Measurements from ENCODE around the gene NFIX. TPM values are rescaled to one million over a fixed set of nuclear protein-coding genes. Genes with fewer than 3 reads are reported as not detected.
A peak's percentile ranks its signal among the peaks of the same experiment; 100 is the strongest.

NFIX gene
- total and polyA plus RNA-seq, 2 experiments from 2014 or later = 0.06 to 0.14 TPM

- TF ChIP-seq ETS1 (IDR thresholded peaks at IDR 0.05) (no peak), ZNF114 (CRISPR knock-in tag; IDR thresholded peaks at IDR 0.05) (no peak), CTCF (conservative IDR thresholded peaks at IDR 0.05; ENCODE audit: low read depth in 2 of 2) (no peak; a peak in 1 of 4 replicates), EZH2 (IDR thresholded peaks at IDR 0.05; ENCODE audit: low read depth, unreplicated experiment) (no peak), EZH2phosphoT487 (IDR thresholded peaks at IDR 0.05; ENCODE audit: unreplicated experiment) (no peak), POLR2AphosphoS5 (IDR thresholded peaks at IDR 0.05; ENCODE audit: low read depth) (no peak), STAT1 (IDR thresholded peaks at IDR 0.05; ENCODE audit: unreplicated experiment) (no peak), JUNB (IDR thresholded peaks at IDR 0.05; ENCODE audit: unreplicated experiment) (no peak), CREB1 (CRISPR knock-in tag; IDR thresholded peaks at IDR 0.05; ENCODE audit: low read depth) (no peak)
These were observed 78.0 kb downstream of the NFIX start (continued) for GRCh38 chr19:13073263-13073662.

- no peak overlapping the region for H3K27ac Mint-ChIP-seq
- Histone ChIP-seq H3K27ac (ENCODE audit: low read depth) (no peak overlapping the region), H3K4me2 (no peak overlapping the region), H3K27me3 (ENCODE audit: insufficient read depth) (peaks cover 8% of the 10 kb centered on the region; the same call in 1 of the 2 replicates), H3K36me3 (ENCODE audit: insufficient read depth) (no peaks in the 10 kb centered on the region), H3K9me2 (ENCODE audit: insufficient read depth) (no peaks in the 10 kb centered on the region), H4K20me1 (replicated peaks; ENCODE audit: insufficient read depth) (no peaks in the 10 kb centered on the region), H3F3A (replicated peaks; ENCODE audit: low read depth) (no peaks in the 10 kb centered on the region), H2AFZ (no peak overlapping the region), H3K79me2 (replicated peaks; ENCODE audit: insufficient read depth) (no peaks in the 10 kb centered on the region), H3K4me1 (ENCODE audit: insufficient read depth) (peaks cover 24% of the 10 kb centered on the region), H3K4me3 (no peak overlapping the region)
- peaks cover 22% of the 10 kb centered on the region for H3K4me1 Mint-ChIP-seq
- DNase-seq (ENCODE audit: low spot score) (no peak), ATAC-seq (no peak)
- TF ChIP-seq STAT1 (IDR thresholded peaks at IDR 0.05; ENCODE audit: unreplicated experiment) (no peak), EZH2phosphoT487 (IDR thresholded peaks at IDR 0.05; ENCODE audit: unreplicated experiment) (no peak), ZNF114 (CRISPR knock-in tag; IDR thresholded peaks at IDR 0.05) (no peak), EZH2 (IDR thresholded peaks at IDR 0.05; ENCODE audit: low read depth, unreplicated experiment) (no peak)
- no peaks in the 10 kb centered on the region for H3K9me3 Mint-ChIP-seq
- H3K36me3 Mint-ChIP-seq (ENCODE audit: low read depth) = no peaks in the 10 kb centered on the region
- no peak overlapping the region for H3K4me3 Mint-ChIP-seq
- peaks cover 23% of the 10 kb centered on the region for H3K27me3 Mint-ChIP-seq (ENCODE audit: insufficient read depth, low read depth, poor library complexity)
These were observed 79.1 kb downstream of the NFIX start for GRCh38 chr19:13074378-13074777.

- no peak overlapping the region for H3K4me2 ChIP-seq
- Mint-ChIP-seq H3K27ac (no peak overlapping the region), H3K9me3 (no peaks in the 10 kb centered on the region), H3K4me3 (no peak overlapping the region), H3K27me3 (ENCODE audit: insufficient read depth, low read depth, poor library complexity) (peaks cover 27% of the 10 kb centered on the region), H3K4me1 (peaks cover 26% of the 10 kb centered on the region), H3K36me3 (ENCODE audit: low read depth) (no peaks in the 10 kb centered on the region)
- H3K9me2 ChIP-seq (ENCODE audit: insufficient read depth) = no peaks in the 10 kb centered on the region
- H3K79me2 ChIP-seq (replicated peaks; ENCODE audit: insufficient read depth) = no peaks in the 10 kb centered on the region
- H3K27me3 ChIP-seq (ENCODE audit: insufficient read depth) = peaks cover 8% of the 10 kb centered on the region; the same call in 1 of the 2 replicates
- no peak overlapping the region for H3K27ac ChIP-seq (ENCODE audit: low read depth)
- no peaks in the 10 kb centered on the region for H3F3A ChIP-seq (replicated peaks; ENCODE audit: low read depth)
- H2AFZ ChIP-seq = peak overlapping the region; percentile 80
- no peak for ATAC-seq
- H3K4me1 ChIP-seq (ENCODE audit: insufficient read depth) = peaks cover 27% of the 10 kb centered on the region
- no peak for DNase-seq (ENCODE audit: low spot score)
- no peak overlapping the region for H3K4me3 ChIP-seq
- no peaks in the 10 kb centered on the region for H4K20me1 ChIP-seq (replicated peaks; ENCODE audit: insufficient read depth)
- no peaks in the 10 kb centered on the region for H3K36me3 ChIP-seq (ENCODE audit: insufficient read depth)
- no peak for TF ChIP-seq NANOG (IDR thresholded peaks at IDR 0.05; ENCODE audit: borderline replicate concordance)
- no peak for TF ChIP-seq REST (IDR thresholded peaks at IDR 0.05; ENCODE audit: unreplicated experiment)
- no peak for TF ChIP-seq ZNF331 (CRISPR knock-in tag; IDR thresholded peaks at IDR 0.05; ENCODE audit: low read depth)
- no peak for TF ChIP-seq STAT1 (IDR thresholded peaks at IDR 0.05; ENCODE audit: unreplicated experiment)
- no peak for TF ChIP-seq POLR2AphosphoS5 (IDR thresholded peaks at IDR 0.05; ENCODE audit: low read depth)
- TF ChIP-seq CTCF (conservative IDR thresholded peaks at IDR 0.05; ENCODE audit: low read depth in 2 of 2) = no peak
- no peak for TF ChIP-seq CREB1 (CRISPR knock-in tag; IDR thresholded peaks at IDR 0.05; ENCODE audit: low read depth)
- no peak for TF ChIP-seq JUNB (IDR thresholded peaks at IDR 0.05; ENCODE audit: unreplicated experiment)
- no peak for TF ChIP-seq ETS1 (IDR thresholded peaks at IDR 0.05)
These were observed 81.0 kb downstream of the NFIX start for GRCh38 chr19:13076320-13076719.

All from GM23338 (cell line).